ENCODE data around the gene PSMB5. TPM values are rescaled to one million over a fixed set of nuclear protein-coding genes. Genes with fewer than 3 reads are reported as not detected.

The PSMB5 gene
- total RNA-seq, 4 donors from 2014 or later: 304 to 543 (median 486) TPM

DNA sequence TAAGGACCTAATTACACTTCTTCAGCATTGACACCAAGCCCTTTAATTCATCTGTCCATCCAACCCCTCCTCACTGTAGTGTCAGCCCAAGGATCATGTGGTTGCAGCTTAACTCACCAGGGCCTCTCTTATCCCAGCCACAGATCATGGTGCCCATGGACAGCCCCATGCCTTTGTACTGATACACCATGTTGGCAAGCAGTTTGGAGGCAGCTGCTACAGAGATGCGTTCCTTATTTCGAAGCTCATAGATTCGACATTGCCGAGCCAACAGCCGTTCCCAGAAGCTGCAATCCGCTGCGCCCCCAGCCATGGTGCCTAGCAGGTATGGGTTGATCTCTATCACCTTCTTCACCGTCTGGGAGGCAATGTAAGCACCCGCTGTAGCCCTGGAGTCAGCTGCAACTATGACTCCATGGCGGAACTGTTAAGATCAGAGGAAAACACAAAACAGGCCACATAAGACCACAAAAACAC lies 1.4 kb downstream of the PSMB5 start:
- Histone ChIP-seq H3K27me3 (no peaks in the 10 kb centered on the region), H3K36me3 (peaks cover 4 to 49% of the 10 kb centered on the region in 2 donors), H3K4me1 (peaks cover 12 to 30% of the 10 kb centered on the region in 2 donors), H3K27ac (peak overlapping the region; percentile 88 to 99 (median 98)), H3K4me3 (peak overlapping the region; percentile 74 to 97 (median 90)), H3K9me3 (no peaks in the 10 kb centered on the region)
- in situ Hi-C loops (cut with MboI; ENCODE audit: low sequenced_read_pairs in 4 of 4): no loop called here
- intact Hi-C loops (cut with DNase I; ENCODE audit: low total_unique reads): no loop called here
- TF ChIP-seq CTCF (IDR thresholded peaks at IDR 0.05 in 4 of 5, conservative IDR thresholded peaks at IDR 0.05 in 1 of 5): no peak
- TF ChIP-seq POLR2A (IDR thresholded peaks at IDR 0.05): no peak
- no peak for DNase-seq
- no peak for ATAC-seq

DNA sequence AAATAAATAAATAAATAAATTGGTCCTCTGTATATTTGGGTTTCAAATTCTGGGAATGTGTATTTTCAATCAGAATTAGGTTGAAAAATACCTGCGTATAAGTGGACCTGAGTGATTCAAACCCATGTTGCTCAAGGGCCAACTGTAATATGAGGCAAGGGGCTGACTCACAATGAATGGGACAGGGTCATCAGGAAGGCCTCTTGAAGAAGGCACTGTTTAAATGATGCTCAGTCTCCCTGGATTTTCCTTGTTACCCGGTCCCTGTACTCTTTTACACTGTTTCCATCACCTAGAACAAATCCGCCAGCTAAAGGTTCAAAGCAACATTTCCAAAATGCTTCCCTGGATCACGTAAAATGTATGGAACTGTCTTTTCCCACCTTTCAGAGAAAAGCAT lies 3.8 kb downstream of the PSMB5 start:
- Histone ChIP-seq H3K27ac (no peak overlapping the region), H3K27me3 (no peaks in the 10 kb centered on the region), H3K9me3 (no peaks in the 10 kb centered on the region), H3K4me1 (peaks cover 17 to 30% of the 10 kb centered on the region in 2 donors), H3K4me3 (no peak overlapping the region), H3K36me3 (peaks cover 4 to 73% of the 10 kb centered on the region in 2 donors)
- no peak for TF ChIP-seq CTCF (IDR thresholded peaks at IDR 0.05 in 4 of 5, conservative IDR thresholded peaks at IDR 0.05 in 1 of 5)
- TF ChIP-seq POLR2A (IDR thresholded peaks at IDR 0.05): no peak
- DNase-seq: no peak
- intact Hi-C loops (cut with DNase I; ENCODE audit: low total_unique reads): no loop called here
- in situ Hi-C loops (cut with MboI; ENCODE audit: low sequenced_read_pairs in 4 of 4): no loop called here
- ATAC-seq: no peak

DNA sequence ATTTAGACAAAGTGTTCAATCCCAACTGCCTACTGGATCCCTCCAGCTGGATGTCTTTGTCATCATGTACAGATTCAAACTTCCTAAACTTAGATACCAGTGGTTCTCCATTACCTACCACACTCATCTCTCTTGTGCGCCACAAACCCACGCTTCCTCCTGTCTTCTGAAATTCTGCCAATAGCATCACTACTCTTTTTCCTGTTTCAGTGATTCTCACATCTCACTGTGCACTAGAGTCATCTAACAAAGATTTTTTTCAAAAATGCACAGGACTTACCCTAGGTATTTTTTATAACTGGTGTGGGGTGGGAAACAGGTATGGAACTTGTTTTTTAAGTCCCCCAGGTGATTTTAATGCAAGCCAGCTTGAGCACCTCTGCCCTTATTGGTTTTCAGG lies 5.9 kb downstream of the PSMB5 start:
- Histone ChIP-seq H3K27ac (no peak overlapping the region), H3K27me3 (no peaks in the 10 kb centered on the region), H3K4me1 (peaks cover 11 to 22% of the 10 kb centered on the region in 2 donors), H3K9me3 (no peaks in the 10 kb centered on the region), H3K4me3 (no peak overlapping the region), H3K36me3 (peaks cover 4 to 92% of the 10 kb centered on the region in 2 donors)
- DNase-seq: no peak
- in situ Hi-C loops (cut with MboI; ENCODE audit: low sequenced_read_pairs in 4 of 4) (no loop called here), intact Hi-C loops (cut with DNase I; ENCODE audit: low total_unique reads) (no loop called here)
- TF ChIP-seq POLR2A (IDR thresholded peaks at IDR 0.05): no peak
- TF ChIP-seq CTCF (IDR thresholded peaks at IDR 0.05 in 4 of 5, conservative IDR thresholded peaks at IDR 0.05 in 1 of 5): no peak
- no peak for ATAC-seq

GRCh38 chr14:23025151-23025814 lies 9.4 kb downstream of the PSMB5 start:
- in situ Hi-C loops (cut with MboI; ENCODE audit: low sequenced_read_pairs in 4 of 4): no loop called here
- H3K27ac ChIP-seq: no peak overlapping the region
- H3K36me3 ChIP-seq: peaks cover 0 to 59% of the 10 kb centered on the region in 2 donors
- H3K27me3 ChIP-seq: no peaks in the 10 kb centered on the region
- ATAC-seq (no peak), DNase-seq (no peak)
- no peaks in the 10 kb centered on the region for H3K9me3 ChIP-seq
- H3K4me1 ChIP-seq: peaks cover 5 to 11% of the 10 kb centered on the region in 2 donors
- TF ChIP-seq POLR2A (IDR thresholded peaks at IDR 0.05) (no peak), CTCF (IDR thresholded peaks at IDR 0.05 in 4 of 5, conservative IDR thresholded peaks at IDR 0.05 in 1 of 5) (no peak)
- intact Hi-C loops (cut with DNase I; ENCODE audit: low total_unique reads): no loop called here
- no peak overlapping the region for H3K4me3 ChIP-seq

All from gastrocnemius medialis (tissue), 4 donors.